H1 (cell line): ENCODE results near the gene FLVCR2. TPM values are rescaled to one million over a fixed set of nuclear protein-coding genes. Genes with fewer than 3 reads are reported as not detected.

Experiments
- JUN ChIP-seq: IDR thresholded peaks from 2 replicates; pipeline ENCODE4 v1.6.1; 2011; ENCODE audit warnings: low read depth, mild to moderate bottlenecking, improper control_type of control experiment, low read length
- KDM4A ChIP-seq: IDR thresholded peaks from one replicate; pipeline ENCODE4 v1.7.1; 2012; ENCODE audit warnings: low read depth, mild to moderate bottlenecking, moderate library complexity, low read length, inconsistent platforms; ENCODE audit not compliant: severe bottlenecking
- RNF2 ChIP-seq: fragments of 200-900, 300-1000 bp; sonication (generic); IDR thresholded peaks from 2 replicates; pipeline ENCODE4 v1.7.1; 2016; ENCODE audit warnings: borderline replicate concordance, low read depth, mild to moderate bottlenecking, antibody characterized with exemption, low read length; ENCODE audit not compliant: poor library complexity, severe bottlenecking; ENCODE audit errors: missing control alignments
- polyA plus RNA-seq, 7 experiments: library from polyadenylated mRNA; depleted of rRNA in 3 of 7; stranded (reverse) in 5 of 7; unstranded in 2 of 7; fragments of >200 nt in 5 of 7; fragments of 200-250 nt in 2 of 7; gene quantifications; 1 replicate in 5 of 7; 2 replicates in 1 of 7; 4 replicates in 1 of 7; pipeline versions ENCODE4 v1.2.1 to v1.2.3, GENCODE V29; 2011 to 2013; ENCODE audit warnings: missing spikeins in 2 of 7, mixed read lengths in 2 of 7
- total RNA-seq: library from RNA; stranded (reverse); fragmentation: NEBNext Ultra II Directional; extraction: Animal tissue kit (Norgen Biotek cat#: 25700); gene quantifications from 2 replicates; pipeline ENCODE4 v1.2.1, GENCODE V29; 2021

FLVCR2 gene
- total and polyA plus RNA-seq, 2 of the 8 experiments (the other 6 are each of a cell fraction or from before 2014, with no cell fraction given), result 7.1 to 8.2 TPM

- TF ChIP-seq RNF2 (no peak), JUN (no peak), KDM4A (no peak)
Observed at GRCh38 chr14:75572104-75572503, 6.3 kb upstream of the FLVCR2 start (continued).
